ENCODE data around the gene CTNNBL1.

The CTNNBL1 gene

DNA sequence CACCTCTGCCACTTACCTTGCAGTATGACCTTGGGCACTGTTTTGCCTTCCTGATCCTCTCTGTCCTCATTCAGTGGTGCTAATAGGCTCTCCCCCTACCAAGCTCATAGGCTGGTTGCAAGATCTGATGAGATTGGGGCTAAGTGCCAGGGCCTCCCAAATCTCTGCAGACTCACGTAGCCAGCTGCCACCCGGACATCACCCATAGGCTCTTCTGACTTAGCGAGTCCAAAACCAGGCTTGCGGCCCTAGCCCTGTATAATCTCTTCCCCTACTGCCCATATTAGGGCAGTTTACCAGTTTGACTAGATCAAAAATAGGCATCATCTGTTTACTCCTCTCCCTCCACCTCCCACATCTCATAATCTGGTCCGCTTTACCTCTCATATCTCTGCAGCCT is 154.9 kb downstream of the CTNNBL1 start:
- H3K27me3 ChIP-seq (ENCODE audit: control insufficient read depth in 1 of 2, insufficient read depth in 1 of 2, low read length in 2 of 2): no peaks in the 10 kb centered on the region
- H2BK5ac ChIP-seq (ENCODE audit: low read depth, low read length, poor library complexity, severe bottlenecking): no peak overlapping the region
- 79% methylated on average over 5 of the region's 5 CpGs for WGBS
- no peak overlapping the region for H2BK15ac ChIP-seq (ENCODE audit: low read depth, poor library complexity, severe bottlenecking)
- H3K36me3 ChIP-seq (ENCODE audit: control insufficient read depth in 1 of 2, insufficient read depth in 2 of 2, low read depth in 1 of 2, low read length in 2 of 2): peaks cover 11 to 59% of the 10 kb centered on the region in 2 experiments
- no peak overlapping the region for H3K9ac ChIP-seq (ENCODE audit: low read length)
- H2BK120ac ChIP-seq (ENCODE audit: low read depth, low read length): no peak overlapping the region
- no peak overlapping the region for H2BK12ac ChIP-seq (ENCODE audit: low read length in 2 of 2)
- H3K4me1 ChIP-seq (ENCODE audit: control insufficient read depth, insufficient read depth, low read depth, low read length): no peaks in the 10 kb centered on the region
- H4K91ac ChIP-seq (ENCODE audit: low read length): no peak overlapping the region
- H3K9me3 ChIP-seq (ENCODE audit: control insufficient read depth, low read length): no peaks in the 10 kb centered on the region
- H3K4me2 ChIP-seq (ENCODE audit: low read length, poor library complexity, severe bottlenecking): no peak overlapping the region
- H2AFZ ChIP-seq (ENCODE audit: low read depth, low read length): no peak overlapping the region
- no peak for DNase-seq
- no peak overlapping the region for H3K23ac ChIP-seq (ENCODE audit: low read length in 2 of 2)
- no peak overlapping the region for H3K4ac ChIP-seq (ENCODE audit: low read depth in 1 of 2, low read length in 2 of 2)
- H3K18ac ChIP-seq (ENCODE audit: low read depth in 1 of 2, low read length in 2 of 2): no peak overlapping the region
- H3K79me1 ChIP-seq (replicated peaks; ENCODE audit: low read length, poor library complexity, severe bottlenecking): no peaks in the 10 kb centered on the region
- H3K4me3 ChIP-seq (ENCODE audit: insufficient read depth in 1 of 2, low read depth in 1 of 2, low read length in 2 of 2): no peak overlapping the region
- no peak overlapping the region for H3K27ac ChIP-seq (ENCODE audit: low read length, poor library complexity, severe bottlenecking)
- H2AK5ac ChIP-seq (ENCODE audit: low read length, severe bottlenecking): no peak overlapping the region
- no peak overlapping the region for H4K8ac ChIP-seq (ENCODE audit: low read length)
- H3K14ac ChIP-seq (ENCODE audit: low read length in 2 of 2): no peak overlapping the region

DNA sequence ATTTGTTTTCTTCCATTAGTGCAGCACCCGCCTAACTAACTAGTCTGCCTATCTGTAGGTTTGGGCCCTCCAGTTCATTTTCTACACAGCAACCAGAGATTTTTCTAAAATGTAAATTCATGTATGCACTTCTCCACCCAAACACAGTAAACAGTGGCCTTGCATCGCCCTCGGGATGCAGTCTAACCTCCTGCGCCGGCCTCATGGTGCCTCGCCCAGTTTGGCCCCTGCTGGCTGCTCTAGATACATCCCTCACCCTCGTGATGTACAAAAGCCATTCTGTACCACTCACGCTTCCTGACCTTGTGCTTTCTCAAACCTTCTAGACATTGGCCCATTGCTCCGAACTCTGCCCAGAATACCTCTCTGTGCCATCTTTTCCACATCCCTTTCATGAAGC is 155.3 kb downstream of the CTNNBL1 start:
- Histone ChIP-seq H4K8ac (ENCODE audit: low read length) (no peak overlapping the region), H3K4ac (ENCODE audit: low read depth in 1 of 2, low read length in 2 of 2) (no peak overlapping the region), H3K4me1 (ENCODE audit: control insufficient read depth, insufficient read depth, low read depth, low read length) (no peaks in the 10 kb centered on the region), H3K9me3 (ENCODE audit: control insufficient read depth, low read length) (no peaks in the 10 kb centered on the region), H2AFZ (ENCODE audit: low read depth, low read length) (no peak overlapping the region), H3K27me3 (ENCODE audit: control insufficient read depth in 1 of 2, insufficient read depth in 1 of 2, low read length in 2 of 2) (no peaks in the 10 kb centered on the region), H2AK5ac (ENCODE audit: low read length, severe bottlenecking) (no peak overlapping the region), H2BK12ac (ENCODE audit: low read length in 2 of 2) (no peak overlapping the region), H3K18ac (ENCODE audit: low read depth in 1 of 2, low read length in 2 of 2) (no peak overlapping the region), H3K23ac (ENCODE audit: low read length in 2 of 2) (no peak overlapping the region), H3K79me1 (replicated peaks; ENCODE audit: low read length, poor library complexity, severe bottlenecking) (no peaks in the 10 kb centered on the region), H4K91ac (ENCODE audit: low read length) (no peak overlapping the region), H3K4me3 (ENCODE audit: insufficient read depth in 1 of 2, low read depth in 1 of 2, low read length in 2 of 2) (no peak overlapping the region), H2BK120ac (ENCODE audit: low read depth, low read length) (no peak overlapping the region), H2BK5ac (ENCODE audit: low read depth, low read length, poor library complexity, severe bottlenecking) (no peak overlapping the region), H3K36me3 (ENCODE audit: control insufficient read depth in 1 of 2, insufficient read depth in 2 of 2, low read depth in 1 of 2, low read length in 2 of 2) (peaks cover 11 to 59% of the 10 kb centered on the region in 2 experiments), H3K4me2 (ENCODE audit: low read length, poor library complexity, severe bottlenecking) (no peak overlapping the region), H3K9ac (ENCODE audit: low read length) (no peak overlapping the region), H2BK15ac (ENCODE audit: low read depth, poor library complexity, severe bottlenecking) (no peak overlapping the region), H3K27ac (ENCODE audit: low read length, poor library complexity, severe bottlenecking) (no peak overlapping the region), H3K14ac (ENCODE audit: low read length in 2 of 2) (no peak overlapping the region)
- WGBS: 92% methylated on average over 9 of the region's 9 CpGs
- no peak for DNase-seq

DNA sequence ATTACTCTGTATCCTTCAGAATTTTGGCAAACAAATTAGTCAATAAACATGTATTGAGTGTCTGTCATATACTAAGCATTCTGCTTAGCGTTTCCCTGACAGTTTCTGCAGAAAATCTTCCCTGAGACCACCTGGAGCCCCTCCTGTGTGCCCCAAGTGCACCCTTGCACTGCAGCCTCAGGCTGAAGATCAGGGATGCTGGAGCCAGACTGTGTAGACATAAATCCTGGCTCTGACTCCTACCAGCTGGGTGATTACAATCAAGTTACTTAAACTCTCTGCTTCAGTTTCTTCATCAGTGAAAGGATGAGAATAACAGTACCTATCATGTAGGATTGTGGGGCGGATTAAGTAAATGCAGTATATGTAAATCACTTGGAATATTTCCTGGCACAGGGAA is 155.7 kb downstream of the CTNNBL1 start:
- no peak overlapping the region for H3K14ac ChIP-seq (ENCODE audit: low read length in 2 of 2)
- H4K91ac ChIP-seq (ENCODE audit: low read length): no peak overlapping the region
- DNase-seq: no peak
- no peak overlapping the region for H3K27ac ChIP-seq (ENCODE audit: low read length, poor library complexity, severe bottlenecking)
- no peak overlapping the region for H3K9ac ChIP-seq (ENCODE audit: low read length)
- no peak overlapping the region for H2AFZ ChIP-seq (ENCODE audit: low read depth, low read length)
- no peak overlapping the region for H4K8ac ChIP-seq (ENCODE audit: low read length)
- no peak overlapping the region for H2BK120ac ChIP-seq (ENCODE audit: low read depth, low read length)
- H3K4me2 ChIP-seq (ENCODE audit: low read length, poor library complexity, severe bottlenecking): no peak overlapping the region
- no peak overlapping the region for H3K23ac ChIP-seq (ENCODE audit: low read length in 2 of 2)
- H3K27me3 ChIP-seq (ENCODE audit: control insufficient read depth in 1 of 2, insufficient read depth in 1 of 2, low read length in 2 of 2): no peaks in the 10 kb centered on the region
- H3K4me1 ChIP-seq (ENCODE audit: control insufficient read depth, insufficient read depth, low read depth, low read length): no peaks in the 10 kb centered on the region
- H3K18ac ChIP-seq (ENCODE audit: low read depth in 1 of 2, low read length in 2 of 2): no peak overlapping the region
- no peak overlapping the region for H3K4me3 ChIP-seq (ENCODE audit: insufficient read depth in 1 of 2, low read depth in 1 of 2, low read length in 2 of 2)
- H2BK12ac ChIP-seq (ENCODE audit: low read length in 2 of 2): no peak overlapping the region
- H3K79me1 ChIP-seq (replicated peaks; ENCODE audit: low read length, poor library complexity, severe bottlenecking): no peaks in the 10 kb centered on the region
- H3K4ac ChIP-seq (ENCODE audit: low read depth in 1 of 2, low read length in 2 of 2): no peak overlapping the region
- H2BK15ac ChIP-seq (ENCODE audit: low read depth, poor library complexity, severe bottlenecking): no peak overlapping the region
- H2AK5ac ChIP-seq (ENCODE audit: low read length, severe bottlenecking): no peak overlapping the region
- 95% methylated on average over 2 of the region's 2 CpGs for WGBS
- no peak overlapping the region for H2BK5ac ChIP-seq (ENCODE audit: low read depth, low read length, poor library complexity, severe bottlenecking)
- H3K9me3 ChIP-seq (ENCODE audit: control insufficient read depth, low read length): no peaks in the 10 kb centered on the region
- peaks cover 11 to 57% of the 10 kb centered on the region in 2 experiments for H3K36me3 ChIP-seq (ENCODE audit: control insufficient read depth in 1 of 2, insufficient read depth in 2 of 2, low read depth in 1 of 2, low read length in 2 of 2)

DNA sequence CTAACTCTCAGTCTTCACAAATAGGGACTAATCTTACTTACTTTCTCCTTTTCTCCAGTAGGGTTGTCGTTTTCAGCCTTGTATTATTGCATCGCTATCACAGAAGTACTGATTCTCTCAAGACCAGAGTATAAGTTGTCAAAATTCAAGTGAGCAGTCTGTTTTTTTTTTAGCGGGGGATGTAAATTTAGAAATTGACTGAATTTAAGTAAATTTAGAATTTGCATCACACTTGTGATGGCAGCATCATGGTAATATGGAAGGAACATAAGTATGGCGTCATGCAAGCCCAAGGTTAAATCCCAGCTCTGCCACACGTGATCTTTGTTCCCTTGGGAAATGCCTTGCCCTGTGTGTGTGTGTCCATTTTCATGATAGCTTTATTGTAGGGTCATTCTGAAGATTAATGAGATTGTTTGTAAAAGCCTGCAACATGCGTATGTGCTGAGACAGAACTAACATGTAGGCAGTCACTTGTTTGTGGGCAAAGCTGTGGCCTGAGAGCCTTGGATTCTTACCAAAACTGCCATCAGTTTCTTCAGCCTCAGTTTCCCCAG is 156.3 kb downstream of the CTNNBL1 start:
- Histone ChIP-seq H3K18ac (ENCODE audit: low read depth in 1 of 2, low read length in 2 of 2) (no peak overlapping the region), H3K79me1 (replicated peaks; ENCODE audit: low read length, poor library complexity, severe bottlenecking) (no peaks in the 10 kb centered on the region), H2AFZ (ENCODE audit: low read depth, low read length) (no peak overlapping the region), H3K4me1 (ENCODE audit: control insufficient read depth, insufficient read depth, low read depth, low read length) (no peaks in the 10 kb centered on the region), H2AK5ac (ENCODE audit: low read length, severe bottlenecking) (no peak overlapping the region), H2BK5ac (ENCODE audit: low read depth, low read length, poor library complexity, severe bottlenecking) (no peak overlapping the region), H4K8ac (ENCODE audit: low read length) (no peak overlapping the region), H4K91ac (ENCODE audit: low read length) (no peak overlapping the region), H2BK12ac (ENCODE audit: low read length in 2 of 2) (no peak overlapping the region), H3K4ac (ENCODE audit: low read depth in 1 of 2, low read length in 2 of 2) (no peak overlapping the region), H2BK15ac (ENCODE audit: low read depth, poor library complexity, severe bottlenecking) (no peak overlapping the region), H3K36me3 (ENCODE audit: control insufficient read depth in 1 of 2, insufficient read depth in 2 of 2, low read depth in 1 of 2, low read length in 2 of 2) (peaks cover 10 to 55% of the 10 kb centered on the region in 2 experiments), H3K9ac (ENCODE audit: low read length) (no peak overlapping the region), H3K27ac (ENCODE audit: low read length, poor library complexity, severe bottlenecking) (no peak overlapping the region), H2BK120ac (ENCODE audit: low read depth, low read length) (no peak overlapping the region), H3K27me3 (ENCODE audit: control insufficient read depth in 1 of 2, insufficient read depth in 1 of 2, low read length in 2 of 2) (no peaks in the 10 kb centered on the region), H3K23ac (ENCODE audit: low read length in 2 of 2) (no peak overlapping the region), H3K4me3 (ENCODE audit: insufficient read depth in 1 of 2, low read depth in 1 of 2, low read length in 2 of 2) (no peak overlapping the region), H3K9me3 (ENCODE audit: control insufficient read depth, low read length) (no peaks in the 10 kb centered on the region), H3K4me2 (ENCODE audit: low read length, poor library complexity, severe bottlenecking) (no peak overlapping the region), H3K14ac (ENCODE audit: low read length in 2 of 2) (no peak overlapping the region)
- 84% methylated on average over 6 of the region's 6 CpGs for WGBS
- no peak for DNase-seq

All from mesenchymal stem cell (in vitro differentiated cells and primary cell).